EH (cell line): ENCODE results near the gene TRIM59.
"Not testable (repeated sequence)": the region's sequence is repeated elsewhere in the genome, so short reads cannot be mapped to it uniquely, and the experiment has no call there.

ENCODE experiments used
- DNase-seq: peaks from one replicate; pipeline ENCODE4 v3.0.0-alpha.2; 2015; ENCODE audit warnings: low read depth

TRIM59 gene

DNA sequence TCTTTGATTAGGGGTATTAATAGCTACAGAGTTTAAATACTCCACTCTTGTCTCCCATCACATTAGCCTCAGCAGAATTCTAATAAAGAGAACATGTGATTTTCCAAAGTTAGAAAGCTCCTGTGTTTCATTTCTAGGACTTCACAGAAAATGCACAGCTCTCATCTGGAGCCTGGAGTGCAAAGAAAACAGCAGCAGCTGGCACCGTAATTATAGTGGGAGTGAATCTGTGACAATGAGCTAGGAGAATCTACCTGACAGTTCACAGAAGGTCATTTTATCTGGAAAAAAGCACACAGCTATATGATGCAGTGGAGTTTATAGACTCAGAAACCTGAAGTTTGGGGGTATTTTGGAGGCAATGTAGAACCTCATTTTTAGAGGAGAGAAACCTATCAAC is 5.4 kb upstream of the TRIM59 start:
- DNase-seq: no peak

DNA sequence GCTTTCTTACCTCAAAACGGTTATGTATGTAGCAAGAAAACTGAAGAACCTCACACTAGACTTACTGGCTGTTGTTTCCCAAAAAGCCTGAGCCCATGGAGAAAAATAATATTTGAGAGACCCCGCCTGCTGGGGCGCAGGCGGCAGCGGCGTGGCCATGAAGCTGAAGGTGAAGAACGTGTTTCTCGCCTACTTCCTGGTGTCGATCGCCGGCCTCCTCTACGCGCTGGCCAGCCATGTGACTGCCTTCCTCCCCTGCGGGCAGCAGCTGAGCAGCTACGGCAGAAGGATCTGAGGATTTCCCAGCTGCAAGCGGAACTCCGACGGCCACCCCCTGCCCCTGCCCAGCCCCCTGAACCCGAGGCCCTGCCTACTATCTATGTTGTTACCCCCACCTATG is 2.7 kb upstream of the TRIM59 start:
- DNase-seq: not testable (repeated sequence)

DNA sequence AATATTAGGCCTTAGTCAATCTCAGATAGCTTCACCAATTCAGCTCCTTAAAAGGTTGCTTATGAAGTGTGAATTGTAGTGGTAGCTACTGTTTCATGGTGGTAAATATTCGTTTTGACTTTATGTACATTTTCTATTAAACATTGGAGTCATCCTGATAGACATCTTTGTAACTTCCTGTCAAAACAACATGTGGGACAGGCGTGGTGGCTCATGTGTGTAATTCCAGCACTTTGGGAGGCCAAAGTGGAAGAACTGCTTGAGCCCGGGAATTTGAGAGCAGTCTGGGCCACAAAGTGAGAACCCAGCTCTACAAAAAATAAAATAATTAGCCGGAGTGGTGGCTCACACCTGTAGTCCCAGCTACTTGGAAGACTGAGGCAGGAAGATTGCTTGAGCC is 2.0 kb upstream of the TRIM59 start:
- peak; percentile 76 for DNase-seq

DNA sequence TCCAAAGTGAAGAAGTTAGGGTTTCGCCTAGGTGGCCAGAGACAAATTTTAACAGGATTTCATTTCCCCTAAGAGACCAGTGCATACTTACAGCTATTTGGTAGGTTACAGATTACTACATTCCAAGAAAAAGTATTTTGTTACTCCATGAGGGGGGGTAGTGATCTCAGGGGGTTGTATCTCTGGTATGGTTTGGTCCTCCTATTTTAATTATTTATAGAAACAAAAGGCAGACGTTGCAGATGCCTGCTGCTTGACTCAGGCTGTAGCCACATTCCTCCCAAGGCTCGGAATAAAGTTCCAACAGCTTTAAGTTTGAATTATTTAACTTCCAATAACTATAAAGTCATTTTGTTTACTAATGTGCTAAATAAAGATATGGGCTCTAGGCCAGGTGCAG is 1.3 kb upstream of the TRIM59 start:
- peak; percentile 97 for DNase-seq

DNA sequence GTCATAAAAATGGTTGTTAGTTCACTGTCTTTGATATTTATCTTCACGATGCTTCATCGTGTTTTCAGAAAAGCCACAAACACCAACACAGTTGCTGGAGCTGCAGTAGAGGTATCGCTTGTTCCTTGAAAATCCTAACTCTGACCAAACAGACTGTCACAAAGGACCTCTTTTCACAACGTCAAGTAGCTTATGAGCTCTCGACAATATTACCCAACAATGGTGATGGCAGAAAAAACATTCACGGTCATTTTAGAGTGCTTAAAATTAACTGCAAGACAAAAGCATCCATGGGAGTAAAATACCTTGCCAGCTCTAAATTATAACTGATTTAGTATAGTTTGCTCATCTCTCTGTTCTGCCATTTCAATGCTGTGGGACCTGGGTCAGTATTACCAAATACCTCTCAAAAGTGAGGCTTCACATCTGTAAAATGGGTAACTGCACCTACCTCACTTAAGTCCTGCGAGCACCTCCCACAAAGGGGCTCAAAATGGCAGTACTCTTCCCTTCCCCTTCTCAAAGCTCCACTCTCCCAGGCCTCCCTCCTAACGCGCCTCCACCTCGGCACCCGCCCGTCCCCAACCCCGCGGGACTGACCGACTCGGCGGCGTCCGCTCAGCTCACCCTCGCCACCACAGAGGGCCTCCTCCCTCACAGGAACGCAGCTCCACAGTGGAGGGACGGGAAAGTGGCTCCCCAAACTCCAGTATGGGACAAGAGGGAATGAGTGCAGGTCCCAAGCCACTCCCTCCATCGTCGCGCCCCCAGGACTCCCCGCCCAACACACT is 546 bp downstream of the TRIM59 start:
- DNase-seq: peak; percentile 50

DNA sequence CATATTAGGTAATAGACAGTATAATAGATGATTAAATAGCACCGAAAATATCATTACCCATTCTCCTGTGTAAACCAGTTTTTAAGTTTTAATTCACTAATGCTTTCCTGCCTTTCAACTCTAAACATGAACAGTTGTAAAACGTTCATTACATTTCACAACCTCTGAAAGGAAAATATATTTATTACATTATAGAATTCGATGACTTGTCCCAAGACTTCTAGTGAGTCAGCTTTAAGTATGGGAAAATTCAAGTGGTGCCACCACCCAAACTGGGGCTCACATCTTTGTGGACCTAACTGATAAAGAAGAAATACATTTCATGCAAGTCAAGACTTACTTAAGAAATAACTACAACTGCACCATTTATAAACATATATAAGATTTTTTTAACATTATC is 2.0 kb downstream of the TRIM59 start:
- peak; percentile 62 for DNase-seq

DNA sequence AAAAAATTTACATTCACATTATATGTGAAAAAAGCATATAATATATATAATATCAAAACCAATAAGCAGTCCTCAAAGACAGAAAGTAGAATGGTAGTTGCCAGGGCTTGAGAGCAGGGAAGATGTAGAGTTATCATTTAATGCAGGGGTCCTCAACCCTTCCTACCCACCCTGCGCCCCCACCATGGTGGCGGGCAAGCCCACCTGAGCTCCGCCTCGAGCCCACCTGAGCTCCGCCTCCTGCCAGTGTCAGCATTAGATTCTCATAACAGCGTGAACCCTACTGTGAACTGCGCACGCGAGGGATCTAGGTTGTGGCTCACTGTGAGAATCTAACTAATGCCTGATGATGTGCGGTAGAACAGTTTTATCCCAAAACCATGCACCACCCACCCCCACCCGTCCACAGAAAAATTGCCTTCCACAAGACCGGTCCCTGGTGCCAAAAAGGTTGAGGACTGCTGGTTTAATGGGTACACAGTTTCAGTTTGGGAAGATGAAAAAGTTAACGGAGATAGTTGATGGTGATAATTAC is 3.0 kb downstream of the TRIM59 start:
- no peak for DNase-seq

DNA sequence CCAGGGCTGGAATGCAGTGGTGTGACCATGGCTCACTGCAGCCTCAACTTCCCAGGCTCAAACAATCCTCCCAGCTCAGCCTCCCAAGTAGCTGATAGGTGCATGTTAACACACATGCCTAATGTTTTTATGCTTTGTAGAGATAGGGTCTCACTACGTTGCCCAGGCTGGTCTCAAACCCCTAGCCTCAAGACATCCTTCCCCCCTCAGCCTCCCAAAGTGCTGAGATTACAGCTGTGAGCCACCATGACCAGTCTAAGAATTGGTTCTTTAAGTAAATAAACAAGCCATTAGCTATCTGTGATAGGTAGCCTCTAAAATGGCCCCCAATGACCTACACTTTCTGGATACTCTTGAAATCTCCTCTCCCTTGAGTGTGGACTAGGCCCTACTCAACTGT is 3.7 kb downstream of the TRIM59 start:
- no peak for DNase-seq

DNA sequence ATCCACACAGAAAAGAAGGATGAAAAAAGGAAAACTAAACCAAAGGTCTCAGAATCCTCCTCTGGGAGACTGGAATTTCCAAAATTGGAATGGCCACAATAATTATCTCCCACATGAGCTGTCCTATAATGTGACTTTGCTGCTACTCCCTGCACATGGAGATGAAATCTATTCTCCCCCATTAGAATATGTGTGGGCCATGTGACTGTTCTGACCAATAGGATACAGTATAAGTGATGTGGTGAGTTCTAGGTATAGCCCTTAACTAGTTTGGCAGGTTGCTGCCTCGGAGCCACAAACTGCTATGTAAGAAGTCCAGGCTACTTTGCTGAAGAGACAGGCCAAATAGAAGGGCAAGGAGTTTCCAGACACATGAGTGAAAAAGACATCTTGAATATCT is 5.2 kb downstream of the TRIM59 start:
- peak; percentile 12 for DNase-seq

DNA sequence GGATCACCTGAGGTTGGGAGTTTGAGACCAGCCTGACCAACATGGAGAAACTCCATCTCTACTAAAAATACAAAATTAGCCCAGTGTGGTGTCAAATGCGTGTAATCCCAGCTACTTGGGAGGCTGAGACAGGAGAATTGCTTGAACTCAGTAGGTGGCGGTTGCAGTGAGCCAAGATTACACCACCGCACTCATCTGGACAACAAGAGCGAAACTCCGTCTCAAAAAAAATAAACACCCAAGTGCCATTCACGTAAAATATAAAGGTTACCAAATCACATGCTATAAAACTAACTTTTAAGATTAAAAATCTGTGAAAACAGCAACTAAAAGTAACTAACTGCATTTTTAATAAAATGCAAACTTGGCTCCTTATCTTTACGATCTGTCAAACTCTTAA is 8.9 kb downstream of the TRIM59 start:
- DNase-seq: no peak

DNA sequence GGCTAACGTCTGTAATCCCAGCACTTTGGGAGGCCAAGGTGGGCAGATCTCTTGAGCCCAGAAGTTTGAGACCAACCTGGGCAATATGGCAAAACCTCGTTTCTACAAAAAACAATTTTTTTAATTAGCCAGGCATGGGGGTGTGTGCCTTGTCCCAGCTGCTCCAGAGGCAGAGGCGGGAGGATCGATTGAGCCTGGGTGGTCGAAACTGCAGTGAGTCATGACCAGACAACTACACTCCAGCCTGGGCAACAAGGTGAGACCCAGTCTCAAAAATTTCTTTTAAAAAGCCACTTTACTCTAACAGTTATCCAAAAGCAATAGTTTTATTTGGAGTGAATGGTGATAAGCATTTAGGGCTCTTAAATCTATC is 12.5 kb downstream of the TRIM59 start:
- no peak for DNase-seq

DNA sequence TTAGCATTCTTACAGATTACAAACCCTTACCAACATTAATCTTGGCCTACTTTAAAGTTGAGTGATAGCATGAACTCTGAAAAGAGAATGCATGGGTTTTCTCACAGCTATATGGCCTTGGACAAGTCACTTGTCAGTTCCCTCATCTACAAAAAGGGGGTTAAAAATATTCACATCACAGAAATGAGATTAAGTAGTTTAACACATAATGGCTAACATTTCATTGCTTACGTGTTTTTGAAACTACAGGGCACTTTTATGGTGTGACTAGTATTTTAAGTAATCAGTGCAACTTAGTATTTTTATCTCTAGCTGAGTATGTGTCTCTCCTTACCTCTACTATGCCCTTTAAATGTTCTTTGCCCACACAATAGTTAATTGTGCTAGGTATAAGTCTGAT is 13.8 kb downstream of the TRIM59 start:
- no peak for DNase-seq

DNA sequence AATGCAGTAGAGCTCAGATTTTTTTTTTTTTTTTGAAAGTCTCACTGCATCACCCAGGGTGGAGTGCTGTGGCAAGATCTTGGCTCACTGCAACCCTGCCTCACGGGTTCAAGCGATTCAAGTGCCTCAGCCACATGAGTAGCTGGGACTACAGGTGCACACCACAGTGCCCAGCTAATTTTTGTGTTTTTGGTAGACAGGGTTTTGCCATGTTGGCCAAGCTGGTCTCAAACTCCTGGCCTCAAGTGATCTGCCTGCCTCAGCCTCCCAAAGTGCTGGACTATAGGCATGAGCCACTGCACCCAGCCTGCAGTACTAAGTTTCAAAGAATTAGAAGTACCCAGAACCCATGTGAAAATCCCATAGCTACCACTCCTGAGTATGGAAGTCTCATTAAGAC is 14.5 kb downstream of the TRIM59 start:
- no peak for DNase-seq

DNA sequence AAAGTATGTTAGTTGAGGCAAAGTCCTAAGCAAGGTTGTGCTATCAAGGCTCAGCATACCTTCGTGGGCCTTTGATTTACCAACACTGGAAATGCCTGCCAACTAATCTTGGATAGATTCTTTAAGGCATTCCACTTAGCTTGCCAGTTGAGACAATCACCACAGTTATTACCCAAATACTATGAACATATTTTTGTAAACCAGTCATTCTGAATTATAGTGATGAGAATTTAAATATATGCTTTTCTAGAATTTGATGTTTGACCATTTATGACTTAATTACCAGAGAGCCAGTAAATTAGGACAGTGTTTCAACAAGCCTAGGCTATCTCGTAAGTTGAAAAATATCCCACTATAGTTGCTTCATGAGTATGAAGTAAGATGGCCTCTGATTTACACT is 15.5 kb downstream of the TRIM59 start:
- peak; percentile 75 for DNase-seq

DNA sequence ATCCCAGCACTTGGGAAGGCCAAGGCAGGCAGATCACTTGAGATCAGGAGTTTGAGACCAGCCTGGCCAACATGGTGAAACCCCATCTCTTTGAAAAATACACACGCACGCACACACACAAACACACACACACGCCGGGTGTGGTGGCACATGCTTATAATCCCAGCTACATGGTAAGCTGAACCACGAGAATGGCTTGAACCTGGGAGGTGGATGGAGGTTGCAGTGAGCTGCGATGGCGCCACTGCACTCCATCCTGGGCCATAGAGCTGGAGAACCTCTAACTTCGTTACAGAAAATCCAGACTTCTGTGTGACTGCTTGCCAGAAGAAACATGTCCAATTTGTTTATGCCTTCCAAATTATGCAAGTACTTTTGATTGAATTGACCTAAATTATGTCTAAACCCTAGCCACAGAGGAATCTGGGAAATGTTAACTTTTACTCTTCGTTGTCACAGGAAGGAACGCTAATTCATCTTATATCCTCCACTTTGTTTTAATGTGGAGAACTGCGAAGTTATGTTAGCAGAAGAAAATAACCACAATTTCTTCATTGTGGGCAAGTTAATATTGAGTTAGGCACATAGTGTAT is 21.7 kb downstream of the TRIM59 start:
- no peak for DNase-seq

DNA sequence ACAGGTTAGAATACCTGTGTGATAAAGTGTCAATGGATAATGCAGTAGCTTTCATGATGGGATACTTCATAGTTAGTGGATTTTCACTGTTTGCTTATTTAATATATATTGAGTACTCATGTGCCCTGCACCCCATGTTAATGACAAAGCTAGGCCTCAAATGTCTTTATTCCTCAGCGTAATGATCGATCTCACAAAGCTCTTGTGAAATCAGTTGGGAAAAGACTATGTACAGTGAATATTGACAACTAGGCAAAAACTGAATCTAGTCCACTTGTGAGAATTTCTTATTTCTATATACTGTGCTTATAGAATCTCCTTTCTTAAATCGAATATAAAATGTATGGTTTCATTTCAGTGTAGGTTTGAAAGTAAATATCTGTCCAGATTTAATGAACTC is 32.3 kb downstream of the TRIM59 start:
- no peak for DNase-seq

DNA sequence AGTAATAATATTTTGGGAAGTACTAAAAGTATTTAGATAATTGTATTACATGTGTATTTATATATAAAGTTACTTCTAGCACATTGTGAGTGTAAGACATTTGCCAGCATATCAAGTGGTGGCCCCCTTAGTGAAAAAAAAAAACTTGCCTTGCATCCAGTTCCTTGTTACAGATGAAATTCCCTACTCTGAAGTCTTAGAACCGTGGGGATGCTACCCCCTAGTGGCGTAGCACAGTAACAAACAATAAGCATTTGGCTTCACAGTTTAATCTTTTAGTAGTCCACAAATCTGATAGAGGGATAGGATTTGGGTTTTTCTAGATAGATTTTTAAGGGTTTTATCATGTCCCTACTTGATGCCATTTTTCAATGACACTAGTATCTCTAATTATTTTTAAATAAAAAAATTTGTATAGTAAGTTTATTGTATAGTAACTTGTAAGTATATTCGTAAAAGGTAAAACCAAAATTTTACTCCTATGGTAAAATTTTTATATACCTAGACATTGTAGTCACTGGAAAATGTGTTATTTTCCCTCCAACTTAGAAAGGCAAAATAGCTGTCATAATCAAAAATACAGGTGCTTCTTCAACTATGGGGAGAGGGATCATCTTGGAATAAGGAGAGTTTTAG is 35.9 kb downstream of the TRIM59 start:
- peak; percentile 86 for DNase-seq

DNA sequence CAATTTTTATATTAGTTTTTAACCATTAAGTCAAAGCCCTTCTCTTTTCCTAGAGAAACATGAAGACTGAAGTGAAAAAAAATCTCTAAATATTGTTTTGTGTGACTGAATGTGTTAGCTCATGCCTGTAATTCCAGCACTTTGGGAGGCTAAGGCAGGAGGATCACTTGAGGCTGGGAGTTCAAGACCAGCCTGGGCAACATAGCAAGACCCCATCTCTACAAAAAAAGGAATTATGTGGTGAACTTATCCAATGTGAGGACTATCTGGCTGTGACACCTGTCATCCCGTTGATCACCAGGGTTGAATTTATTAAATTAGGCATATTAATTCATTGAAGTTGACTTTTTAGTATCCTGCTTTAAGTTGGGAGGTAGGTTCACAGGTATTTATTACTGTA is 37.1 kb downstream of the TRIM59 start:
- no peak for DNase-seq

DNA sequence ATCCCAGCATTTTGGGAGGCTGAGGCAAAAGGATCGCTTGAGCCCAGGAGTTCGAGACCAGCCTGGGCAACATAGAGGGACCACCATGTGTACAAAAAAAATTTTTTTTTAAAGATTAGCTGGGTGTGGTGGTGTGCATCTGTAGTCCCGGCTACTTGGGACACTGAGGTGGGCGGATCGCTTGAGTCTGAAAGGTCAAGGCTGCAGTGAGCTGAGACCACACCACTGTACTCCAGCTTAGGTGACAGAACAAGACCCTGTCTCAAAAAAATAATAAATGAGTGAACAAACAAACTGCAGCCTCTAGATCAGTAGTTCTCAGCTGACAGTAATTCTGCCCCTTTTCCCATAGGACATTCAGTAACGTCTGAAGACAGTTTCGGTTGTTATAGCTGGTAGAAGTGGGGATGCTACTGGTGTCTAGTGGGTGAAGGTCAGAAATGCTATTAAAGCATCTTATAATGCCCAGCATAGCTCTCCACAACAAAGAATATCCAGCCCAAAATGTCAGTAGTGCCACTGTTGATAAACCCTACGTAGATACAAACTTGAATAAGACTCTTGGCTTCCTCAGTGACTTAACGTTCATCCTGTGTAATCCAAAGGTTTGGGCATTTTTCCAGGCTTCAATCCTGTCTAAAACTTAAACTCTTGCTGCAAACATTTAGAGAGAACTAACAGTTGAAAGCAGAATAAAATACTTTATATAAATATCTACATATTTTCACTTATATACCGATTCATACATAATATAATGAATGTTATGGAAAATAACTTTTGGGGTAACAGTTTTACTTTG is 39.6 kb downstream of the TRIM59 start:
- DNase-seq: peak; percentile 34

DNA sequence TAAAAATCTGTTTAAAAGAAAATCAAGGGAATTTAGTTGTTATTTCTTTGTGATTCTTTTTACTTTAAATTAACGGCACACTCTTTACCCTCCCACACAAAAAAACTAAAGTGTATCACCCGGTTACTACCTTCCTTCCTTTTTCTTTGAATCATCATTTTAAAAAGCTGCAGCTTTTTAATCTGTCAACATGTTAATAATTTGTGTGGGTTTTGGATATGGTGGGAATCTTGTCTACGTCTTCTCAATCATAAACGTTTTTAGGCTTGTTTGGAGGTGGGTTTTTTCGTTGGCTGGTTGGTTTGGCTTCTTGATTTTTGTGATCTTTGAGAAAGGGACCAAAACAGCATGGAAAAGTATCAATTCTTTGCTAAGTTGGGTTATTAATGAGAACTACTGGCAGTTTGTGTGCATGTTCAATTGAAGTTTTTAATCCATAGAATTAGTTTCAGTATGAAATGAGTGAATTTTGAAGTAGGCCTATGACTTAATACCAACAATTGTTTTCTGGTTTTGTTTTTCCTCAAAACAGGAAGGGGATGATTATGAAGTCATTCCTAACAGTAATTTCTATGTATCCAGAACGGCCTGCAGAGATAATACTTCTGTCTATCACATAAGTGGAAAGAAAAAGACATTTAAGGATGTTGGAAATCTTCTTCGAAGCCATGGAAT is 45.7 kb downstream of the TRIM59 start:
- DNase-seq: peak; percentile 50

DNA sequence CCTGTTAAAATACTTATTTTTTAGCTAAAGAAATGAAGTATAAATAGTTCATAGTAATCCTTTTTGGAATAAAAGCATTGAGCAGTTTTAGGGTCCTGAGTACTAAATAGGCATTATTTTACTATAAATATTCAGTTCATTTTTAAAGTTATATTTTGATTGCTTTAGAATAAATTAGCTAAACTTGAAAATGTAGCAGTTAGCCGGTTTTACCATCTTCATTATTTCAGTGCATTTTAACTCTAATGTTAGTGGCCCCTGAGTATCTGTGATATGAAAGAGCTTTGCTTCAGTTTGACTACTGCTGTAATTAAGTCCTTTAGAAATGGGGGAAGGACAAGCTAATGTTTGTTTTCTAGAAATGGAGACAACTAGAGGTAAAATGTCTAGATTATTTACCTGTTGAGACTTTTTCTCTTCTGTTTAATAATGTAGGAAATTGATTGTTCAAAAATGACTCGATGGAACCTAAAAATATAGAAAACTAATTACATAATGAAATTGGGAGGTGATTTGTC is 46.5 kb downstream of the TRIM59 start:
- peak; percentile 44 for DNase-seq
